ENCODE data around the gene AHCYL2. TPM values are rescaled to one million over a fixed set of nuclear protein-coding genes. Genes with fewer than 3 reads are reported as not detected.
"Not testable (repeated sequence)": the region's sequence is repeated elsewhere in the genome, so short reads cannot be mapped to it uniquely, and the experiment has no call there.

The AHCYL2 gene
- total RNA-seq, 2 donors from 2014 or later = 14.3 to 51.9 TPM

- Mint-ChIP-seq H3K9me3 (peaks cover 5 to 6% of the 10 kb centered on the region in 2 donors), H3K27ac (no peak overlapping the region), H3K36me3 (peaks cover 6 to 26% of the 10 kb centered on the region in 2 donors)
- ATAC-seq (no peak), DNase-seq (ENCODE audit: low spot score in 2 of 2) (no peak)
Observed at GRCh38 chr7:129299889-129300288, 75.1 kb downstream of the AHCYL2 start.

DNA sequence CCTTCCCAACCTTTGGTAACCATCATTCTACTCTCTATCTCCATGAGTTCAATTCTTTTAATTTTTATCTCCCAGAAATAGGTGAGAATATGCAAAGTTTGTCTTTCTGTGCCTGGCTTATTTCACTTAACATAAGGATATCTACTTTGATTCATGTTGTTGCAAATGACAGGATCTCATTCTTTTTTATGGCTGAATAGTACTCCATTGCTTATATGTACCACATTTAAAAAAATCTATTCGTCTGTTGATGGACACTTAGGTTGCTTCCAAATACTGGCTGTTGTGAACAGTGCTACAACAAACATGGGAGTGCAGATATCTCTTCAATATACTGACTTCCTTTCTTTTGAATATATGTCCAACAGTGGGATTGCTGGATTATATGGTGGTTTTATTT lies 75.5 kb downstream of the AHCYL2 start:
- H3K27ac Mint-ChIP-seq; DNase-seq (ENCODE audit: low spot score in 2 of 2); H3K9me3 Mint-ChIP-seq; ATAC-seq: not testable (repeated sequence)
- H3K36me3 Mint-ChIP-seq = peaks cover 6 to 26% of the 10 kb centered on the region in 2 donors

- Mint-ChIP-seq H3K9me3 (peaks cover 5 to 6% of the 10 kb centered on the region in 2 donors), H3K27ac (peak overlapping the region in 1 of 2 donors; percentile 82), H3K36me3 (peaks cover 6 to 23% of the 10 kb centered on the region in 2 donors)
- DNase-seq (ENCODE audit: low spot score in 2 of 2) (no peak), ATAC-seq (no peak)
Observed at GRCh38 chr7:129307592-129307991, 82.8 kb downstream of the AHCYL2 start.

DNA sequence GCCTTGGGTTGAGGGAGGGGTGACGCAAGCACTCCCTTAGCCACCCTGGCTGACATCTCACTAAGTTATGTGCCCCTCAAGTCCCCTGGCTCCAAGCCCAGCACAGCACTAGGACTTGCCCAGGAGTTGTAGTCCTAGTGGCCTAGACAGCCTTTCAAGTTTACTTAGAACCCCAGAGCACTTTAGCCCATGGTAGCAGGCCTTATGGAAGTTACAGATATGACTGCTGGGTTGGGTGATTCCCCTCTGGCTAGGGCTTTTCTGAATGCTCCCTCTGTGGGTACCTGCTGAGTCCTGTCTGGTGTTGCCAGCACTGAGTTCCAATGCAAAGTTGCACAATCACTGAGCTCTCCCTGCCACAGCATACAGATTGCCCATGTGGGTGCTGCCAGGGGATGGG lies 83.2 kb downstream of the AHCYL2 start:
- Mint-ChIP-seq H3K27ac (peak overlapping the region in 1 of 2 donors; percentile 82), H3K36me3 (peaks cover 6 to 22% of the 10 kb centered on the region in 2 donors), H3K9me3 (peaks cover 5 to 6% of the 10 kb centered on the region in 2 donors)
- DNase-seq (ENCODE audit: low spot score in 2 of 2) = no peak
- ATAC-seq = peak in 1 of 2 donors; percentile 48

DNA sequence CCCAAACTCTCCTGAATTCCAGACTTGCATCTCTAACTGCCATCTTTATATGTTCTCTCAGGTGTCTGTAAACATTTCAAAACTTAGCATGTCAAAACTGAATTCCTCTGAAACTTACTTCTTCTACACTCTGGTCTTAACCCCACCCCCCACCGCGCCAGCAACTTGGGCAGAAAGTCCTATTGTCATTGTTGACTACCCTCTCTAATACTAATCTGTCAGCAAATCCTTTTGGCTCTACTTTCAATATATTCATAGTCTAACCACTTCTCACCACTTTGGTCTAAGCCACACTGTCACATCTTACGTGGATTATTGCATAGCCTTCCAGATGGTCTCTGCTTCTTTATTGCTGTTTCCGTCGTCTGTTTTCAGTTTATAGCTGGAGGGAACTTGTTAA lies 86.6 kb downstream of the AHCYL2 start:
- H3K27ac Mint-ChIP-seq = no peak overlapping the region
- DNase-seq (ENCODE audit: low spot score in 2 of 2) = no peak
- no peaks in the 10 kb centered on the region for H3K9me3 Mint-ChIP-seq

GRCh38 chr7:129313282-129313681 lies 88.5 kb downstream of the AHCYL2 start:
- H3K36me3 Mint-ChIP-seq = no peaks in the 10 kb centered on the region
- no peaks in the 10 kb centered on the region for H3K9me3 Mint-ChIP-seq
- DNase-seq (ENCODE audit: low spot score in 2 of 2) (no peak), ATAC-seq (no peak)
- no peak overlapping the region for H3K27ac Mint-ChIP-seq

More for the DNA sequence above, 86.6 kb downstream of the AHCYL2 start:
- no peak for ATAC-seq
- no peaks in the 10 kb centered on the region for H3K36me3 Mint-ChIP-seq

DNA sequence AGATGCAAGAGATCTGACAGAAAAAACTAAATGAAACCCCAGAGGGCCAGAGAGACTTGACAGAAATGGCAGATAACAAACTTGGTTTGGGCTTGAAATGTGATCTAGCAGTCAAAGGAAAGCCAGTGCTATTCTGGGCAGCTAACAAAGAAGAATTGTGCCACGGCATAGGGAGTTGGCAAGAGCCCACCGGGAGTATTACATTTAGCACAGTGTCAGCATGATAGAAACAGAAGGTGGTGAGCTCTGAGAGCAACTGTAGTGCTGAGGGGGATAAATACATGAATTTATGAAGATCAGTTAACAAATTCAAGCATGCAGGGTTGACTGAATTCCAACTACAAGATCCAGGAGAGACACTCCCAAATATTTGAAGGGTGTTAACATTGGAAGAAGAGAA lies 91.1 kb downstream of the AHCYL2 start:
- ATAC-seq (no peak), DNase-seq (ENCODE audit: low spot score in 2 of 2) (no peak)
- H3K9me3 Mint-ChIP-seq = no peaks in the 10 kb centered on the region
- no peaks in the 10 kb centered on the region for H3K36me3 Mint-ChIP-seq
- H3K27ac Mint-ChIP-seq = no peak overlapping the region

DNA sequence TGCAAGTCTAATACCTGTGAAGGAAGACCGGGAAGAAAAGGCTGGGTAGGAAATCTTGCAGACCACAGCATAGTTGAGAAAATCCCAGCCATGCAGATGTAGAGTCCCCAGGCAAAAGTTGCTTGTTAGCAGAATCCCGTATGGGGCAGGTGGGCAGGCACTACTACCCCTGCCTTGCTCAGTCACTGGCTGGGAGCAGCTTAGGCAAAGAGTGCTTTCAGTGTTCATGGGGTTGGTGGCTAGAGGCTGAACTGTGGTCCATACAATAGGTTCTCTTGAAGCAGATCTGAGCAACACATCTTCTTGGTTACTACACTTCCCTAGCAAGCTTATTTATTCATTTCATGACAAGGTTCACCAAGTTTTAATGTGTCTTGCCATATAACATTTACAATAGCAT lies 92.6 kb downstream of the AHCYL2 start:
- DNase-seq (ENCODE audit: low spot score in 2 of 2) (no peak), ATAC-seq (no peak)
- Mint-ChIP-seq H3K9me3 (no peaks in the 10 kb centered on the region), H3K36me3 (no peaks in the 10 kb centered on the region), H3K27ac (no peak overlapping the region)

GRCh38 chr7:129327076-129327475 lies 102.2 kb downstream of the AHCYL2 start:
- H3K27ac Mint-ChIP-seq = no peak overlapping the region
- ATAC-seq (no peak), DNase-seq (ENCODE audit: low spot score in 2 of 2) (no peak)
- peaks cover 4 to 15% of the 10 kb centered on the region in 2 donors for H3K9me3 Mint-ChIP-seq
- peaks cover 11 to 27% of the 10 kb centered on the region in 2 donors for H3K36me3 Mint-ChIP-seq

DNA sequence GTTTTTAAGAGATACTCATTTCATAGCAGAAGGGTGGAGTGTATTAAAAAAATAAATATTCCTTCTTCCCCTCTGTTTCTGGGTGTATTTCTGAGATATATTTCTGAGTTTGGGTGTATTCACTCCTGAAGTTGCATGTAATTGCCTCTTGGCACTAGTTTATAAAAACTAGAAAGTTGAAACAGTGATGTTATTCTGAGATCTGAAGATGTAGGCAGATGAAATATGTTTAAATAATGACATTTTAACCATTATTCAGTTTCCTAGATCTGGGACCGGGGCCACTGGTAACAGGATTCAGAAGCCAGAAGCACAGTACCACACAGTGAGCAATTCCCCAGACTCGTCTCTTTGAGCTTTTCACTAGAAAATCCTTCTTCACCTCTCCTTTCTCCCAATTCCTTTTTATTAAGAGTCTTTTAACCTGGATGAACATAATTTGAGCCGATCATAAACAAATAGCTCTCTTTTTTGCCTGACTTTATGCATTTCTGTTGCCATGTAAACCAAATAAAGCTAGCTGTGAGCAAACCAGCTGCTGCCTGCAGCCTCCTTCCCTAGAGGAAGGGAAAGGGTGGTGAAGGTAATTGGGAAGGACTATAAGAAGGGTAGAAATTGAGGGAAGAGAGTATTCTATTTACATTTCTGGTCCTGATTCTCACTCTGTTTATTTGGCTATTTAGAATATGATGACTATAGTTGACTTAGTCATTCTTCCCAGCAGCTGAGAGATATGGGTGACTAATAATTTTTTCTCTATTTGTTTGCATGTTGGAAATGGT lies 107.6 kb downstream of the AHCYL2 start:
- DNase-seq (ENCODE audit: low spot score in 2 of 2) (no peak), ATAC-seq (no peak)
- H3K36me3 Mint-ChIP-seq = no peaks in the 10 kb centered on the region
- H3K27ac Mint-ChIP-seq = peak overlapping the region in 1 of 2 donors; percentile 44
- no peaks in the 10 kb centered on the region for H3K9me3 Mint-ChIP-seq

DNA sequence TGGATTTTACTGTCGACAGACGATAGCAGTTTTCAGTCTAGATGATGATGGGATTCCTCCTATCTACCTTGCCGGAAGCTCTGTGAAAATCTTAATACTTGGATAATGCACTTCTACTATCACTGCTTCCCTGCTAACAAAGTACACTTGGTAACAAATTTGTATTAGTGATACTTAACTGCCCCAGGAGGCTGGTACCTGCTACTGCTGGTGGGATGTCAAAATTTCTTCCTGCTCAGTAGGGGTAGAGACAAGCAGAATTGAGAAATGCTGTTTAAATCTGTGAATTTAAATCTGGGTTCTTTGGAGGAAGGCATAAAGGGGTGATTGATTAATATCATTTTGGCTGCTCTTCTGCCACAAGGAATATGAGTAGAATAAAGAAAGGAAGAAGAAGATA lies 109.6 kb downstream of the AHCYL2 start:
- Mint-ChIP-seq H3K27ac (no peak overlapping the region), H3K36me3 (no peaks in the 10 kb centered on the region), H3K9me3 (no peaks in the 10 kb centered on the region)
- DNase-seq (ENCODE audit: low spot score in 2 of 2) = no peak
- ATAC-seq = no peak

GRCh38 chr7:129338450-129338849 lies 113.6 kb downstream of the AHCYL2 start:
- DNase-seq (ENCODE audit: low spot score in 2 of 2) = no peak
- no peaks in the 10 kb centered on the region for H3K36me3 Mint-ChIP-seq

DNA sequence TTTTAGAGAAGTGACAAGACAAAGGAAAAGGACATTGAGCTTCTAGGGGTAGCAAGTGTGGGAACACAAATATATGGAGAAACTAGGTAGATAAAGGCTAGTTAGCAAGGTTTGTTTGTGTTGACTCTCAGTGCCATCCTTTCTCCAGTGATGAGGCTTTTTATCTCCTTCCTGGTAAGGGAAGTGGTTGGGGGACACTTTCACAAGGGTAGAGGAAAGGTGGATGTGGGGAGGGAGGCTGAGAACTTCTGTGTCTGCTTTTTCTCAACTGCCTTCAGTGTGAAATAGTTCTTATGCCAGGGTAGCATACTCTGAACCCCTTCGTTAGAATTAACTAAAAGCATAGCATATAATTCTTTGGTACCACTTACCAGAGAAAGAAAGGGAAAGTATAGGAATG lies 116.4 kb downstream of the AHCYL2 start:
- H3K36me3 Mint-ChIP-seq = no peaks in the 10 kb centered on the region
- H3K9me3 Mint-ChIP-seq = no peaks in the 10 kb centered on the region
- DNase-seq (ENCODE audit: low spot score in 2 of 2) (no peak), ATAC-seq (no peak)
- no peak overlapping the region for H3K27ac Mint-ChIP-seq

More at GRCh38 chr7:129338450-129338849, 113.6 kb downstream of the AHCYL2 start:
- Mint-ChIP-seq H3K27ac (no peak overlapping the region), H3K9me3 (no peaks in the 10 kb centered on the region)
- no peak for ATAC-seq

- DNase-seq (ENCODE audit: low spot score in 2 of 2) (no peak), ATAC-seq (no peak)
- Mint-ChIP-seq H3K36me3 (no peaks in the 10 kb centered on the region), H3K27ac (no peak overlapping the region), H3K9me3 (no peaks in the 10 kb centered on the region)
Observed at GRCh38 chr7:129341816-129342806, 117.3 kb downstream of the AHCYL2 start.

DNA sequence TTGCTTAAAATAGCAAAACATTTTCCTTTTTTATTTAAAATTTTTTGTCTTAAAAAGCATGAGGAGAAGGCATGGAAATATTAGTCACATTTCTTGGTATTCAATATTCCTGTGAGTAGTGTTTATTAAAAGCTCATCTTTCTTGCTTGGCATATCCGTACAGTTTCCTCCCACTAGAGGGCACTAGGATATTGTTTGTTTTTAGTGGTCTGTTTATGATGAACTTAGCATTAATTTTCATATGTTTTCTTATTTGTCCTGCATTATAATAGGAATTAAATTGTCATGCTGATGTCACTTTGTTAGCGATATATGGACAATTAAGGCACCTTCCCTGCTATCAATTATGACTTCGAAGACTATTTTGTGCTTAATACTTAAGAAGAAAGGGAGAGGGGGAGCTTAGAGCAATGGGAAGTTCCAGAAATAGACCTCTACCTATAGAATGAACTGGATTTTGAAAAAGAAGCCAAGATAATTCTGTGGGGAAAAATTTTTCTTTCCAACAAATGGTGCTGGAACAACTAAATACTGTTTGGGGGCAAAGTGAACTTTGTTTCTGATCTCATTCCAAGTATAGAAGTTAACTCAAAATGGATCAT lies 118.4 kb downstream of the AHCYL2 start:
- DNase-seq (ENCODE audit: low spot score in 2 of 2) (peak in 1 of 2 donors; percentile 35), ATAC-seq (no peak)
- Mint-ChIP-seq H3K27ac (peak overlapping the region in 1 of 2 donors; percentile 37), H3K9me3 (no peaks in the 10 kb centered on the region), H3K36me3 (no peaks in the 10 kb centered on the region)

- no peak for ATAC-seq
- DNase-seq (ENCODE audit: low spot score in 2 of 2) = no peak
Observed at GRCh38 chr7:129347330-129347729, 122.5 kb downstream of the AHCYL2 start.

More at GRCh38 chr7:129347330-129347729, 122.5 kb downstream of the AHCYL2 start:
- Mint-ChIP-seq H3K36me3 (no peaks in the 10 kb centered on the region), H3K9me3 (no peaks in the 10 kb centered on the region), H3K27ac (no peak overlapping the region)

All from activated naive CD4-positive, alpha-beta T cell treated with anti-CD3 and anti-CD28 coated beads, Interleukin-2, amount 50 U/mL, for 72 hours (primary cell).